ENCODE data around the gene RNF214.
"Not testable (repeated sequence)": the region's sequence is repeated elsewhere in the genome, so short reads cannot be mapped to it uniquely, and the experiment has no call there.

GRCh38 chr11:117209351-117210125 is 22.9 kb upstream of the RNF214 start:
- TF ChIP-seq POLR2AphosphoS5 (IDR thresholded peaks at IDR 0.05), result peak; percentile 53 to 94 (median 78)
- TF ChIP-seq CTCF (IDR thresholded peaks at IDR 0.05), result not testable (repeated sequence)
- TF ChIP-seq POLR2A (IDR thresholded peaks at IDR 0.05), result peak; percentile 40 to 49
